Testis (tissue), 3 donors: Measurements from ENCODE around the gene EIF2D. TPM values are rescaled to one million over a fixed set of nuclear protein-coding genes. Genes with fewer than 3 reads are reported as not detected.

ENCODE experiments used
- DNase-seq: peaks from one replicate; pipeline ENCODE4 v3.0.0-alpha.2; 2019
- H3K27ac ChIP-seq, 2 donors: fragments of 200-600 bp; sonication (generic); one replicate each; pipeline ENCODE4 v1.5.1; 2019
- H3K27me3 ChIP-seq: fragments of 200-600 bp; sonication (generic); one replicate; pipeline ENCODE4 v1.5.1; 2019
- H3K36me3 ChIP-seq: fragments of 200-600 bp; sonication (generic); one replicate; pipeline ENCODE4 v1.5.1; 2017; ENCODE audit warnings: low read depth; ENCODE audit errors: missing control alignments
- H3K4me1 ChIP-seq: fragments of 200-600 bp; sonication (generic); one replicate; pipeline ENCODE4 v1.5.1; 2019
- H3K4me3 ChIP-seq, 2 donors: fragments of 200-600 bp; sonication (generic); one replicate each; pipeline ENCODE4 v1.5.1; 2017 to 2019
- H3K9me3 ChIP-seq: fragments of 200-600 bp; sonication (generic); one replicate; pipeline ENCODE4 v1.5.1; 2017
- CTCF ChIP-seq, 3 experiments: fragments of 450-650 bp in 2 of 3; fragments of 200-600 bp in 1 of 3; sonication (generic) in 1 of 3; IDR thresholded peaks; one replicate each; pipeline ENCODE4 v1.5.1; 2016 to 2019; ENCODE audit warnings: antibody characterized with exemption in 3 of 3, mild to moderate bottlenecking in 2 of 3, moderate library complexity in 1 of 3
- POLR2A ChIP-seq: fragments of 450-650 bp; IDR thresholded peaks from one replicate; pipeline ENCODE4 v1.6.1; 2017; ENCODE audit warnings: antibody characterized with exemption, mild to moderate bottlenecking, moderate library complexity
- whole genome bisulfite sequencing, 2 donors: methylation state at CpG; one replicate each; pipeline ENCODE4 v1.1.5; 2018; 5-methylcytosine and 5-hydroxymethylcytosine counted together
- intact Hi-C: fragments of 100-400 bp; cut with DNase I; formaldehyde crosslinking; loops from one replicate; pipeline ENCODE4 v1.15.1; 2023; ENCODE audit warnings: low total_unique reads
- polyA plus RNA-seq: library from polyadenylated mRNA; stranded (reverse); fragments of 350-450 nt; fragmentation: Illumina TruSeq; extraction: RNeasy Lipid Tissue Mini Kit (QIAGEN cat#74804); gene quantifications from one replicate; pipeline ENCODE4 v1.2.3, GENCODE V29; 2014; ENCODE audit warnings: low read depth, low replicate concordance; ENCODE audit not compliant: insufficient read depth
- total RNA-seq, 2 donors: library from RNA; depleted of rRNA; stranded (reverse); fragments of >200 nt; gene quantifications; one replicate each; pipeline ENCODE4 v1.2.3, GENCODE V29; 2016

Gene EIF2D
- total and polyA plus RNA-seq, 3 donors from 2014 or later = 54.8 to 65.3 (median 59.4) TPM

GRCh38 chr1:206550446-206550845 lies 61.8 kb downstream of the EIF2D start:
- TF ChIP-seq POLR2A (no peak), CTCF (IDR thresholded peaks at IDR 0.05) (no peak)
- H3K4me1 ChIP-seq = peaks cover 6% of the 10 kb centered on the region
- DNase-seq = no peak
- H3K27me3 ChIP-seq = no peaks in the 10 kb centered on the region
- WGBS, 2 donors = 86 to 100% methylated on average over 2 of the region's 2 CpGs
- H3K27ac ChIP-seq = no peak overlapping the region
- no peak overlapping the region for H3K4me3 ChIP-seq
- intact Hi-C loops = no loop called here
- no peaks in the 10 kb centered on the region for H3K36me3 ChIP-seq
- H3K9me3 ChIP-seq = no peaks in the 10 kb centered on the region

- 78 to 86% methylated on average over 7 of the region's 7 CpGs for WGBS, 2 donors
- H3K9me3 ChIP-seq = no peaks in the 10 kb centered on the region
- H3K4me1 ChIP-seq = no peaks in the 10 kb centered on the region
- no peak for TF ChIP-seq CTCF (IDR thresholded peaks at IDR 0.05)
- TF ChIP-seq POLR2A = no peak
- H3K36me3 ChIP-seq = no peaks in the 10 kb centered on the region
- no peaks in the 10 kb centered on the region for H3K27me3 ChIP-seq
- no peak for DNase-seq
- intact Hi-C loops = no loop called here
- H3K27ac ChIP-seq = no peak overlapping the region
- H3K4me3 ChIP-seq = no peak overlapping the region
Observed at GRCh38 chr1:206547104-206547503, 65.2 kb downstream of the EIF2D start.

- no peaks in the 10 kb centered on the region for H3K9me3 ChIP-seq
- DNase-seq = no peak
- peaks cover 4% of the 10 kb centered on the region for H3K4me1 ChIP-seq
- WGBS, 2 donors = 94 to 100% methylated on average over 1 of the region's 1 CpG
- no peaks in the 10 kb centered on the region for H3K27me3 ChIP-seq
- TF ChIP-seq POLR2A = no peak
- no peak for TF ChIP-seq CTCF (IDR thresholded peaks at IDR 0.05)
- H3K4me3 ChIP-seq = no peak overlapping the region
- H3K27ac ChIP-seq = no peak overlapping the region
- no peaks in the 10 kb centered on the region for H3K36me3 ChIP-seq
- intact Hi-C loops = no loop called here
Observed at GRCh38 chr1:206545351-206545750, 66.9 kb downstream of the EIF2D start.

- Histone ChIP-seq H3K9me3 (no peaks in the 10 kb centered on the region), H3K4me1 (peaks cover 11% of the 10 kb centered on the region), H3K36me3 (no peaks in the 10 kb centered on the region), H3K27ac (no peak overlapping the region), H3K27me3 (no peaks in the 10 kb centered on the region), H3K4me3 (no peak overlapping the region)
- 18 to 28% methylated on average over 9 of the region's 9 CpGs for WGBS, 2 donors
- TF ChIP-seq CTCF (IDR thresholded peaks at IDR 0.05) (peak; percentile 56 to 86 (median 60)), POLR2A (no peak)
- intact Hi-C loops = no loop called here
- DNase-seq = peak; percentile 79
Observed at GRCh38 chr1:206544562-206545257, 67.6 kb downstream of the EIF2D start.

Other genes with a start within 250 kb of the EIF2D start
- gene IKBKE, start 142.0 kb downstream of the EIF2D start, total RNA-seq = 1 to 10 TPM in 1 of 2 donors, under 1 TPM in 1; 0.99 to 1.0 TPM
- 1.6 TPM for gene IKBKE, start 142.0 kb downstream of the EIF2D start, polyA plus RNA-seq
- gene RASSF5, start 104.9 kb downstream of the EIF2D start, total RNA-seq = 1 to 10 TPM; 4.3 to 8.4 TPM
- gene RASSF5, start 104.9 kb downstream of the EIF2D start, polyA plus RNA-seq = 5.9 TPM
- 10 to 100 TPM; 36.4 to 40.6 TPM for gene DYRK3, start 23.1 kb upstream of the EIF2D start, total RNA-seq
- gene DYRK3, start 23.1 kb upstream of the EIF2D start, polyA plus RNA-seq = 143 TPM
- gene MAPKAPK2, start 72.4 kb upstream of the EIF2D start, total RNA-seq = 10 to 100 TPM; 66.3 to 69.1 TPM
- gene MAPKAPK2, start 72.4 kb upstream of the EIF2D start, polyA plus RNA-seq = 76.5 TPM
- gene IL19, start 158.3 kb upstream of the EIF2D start, total RNA-seq = not detected
- 0.37 TPM for gene IL19, start 158.3 kb upstream of the EIF2D start, polyA plus RNA-seq
- gene IL10, start 160.0 kb upstream of the EIF2D start, total RNA-seq = 1 to 10 TPM; 1.4 to 1.7 TPM
- gene IL10, start 160.0 kb upstream of the EIF2D start, polyA plus RNA-seq = 3.5 TPM